ENCODE measurements around the gene SGMS1.
A peak's percentile ranks its signal among the peaks of the same experiment; 100 is the strongest.
"Not testable (repeated sequence)": the region's sequence is repeated elsewhere in the genome, so short reads cannot be mapped to it uniquely, and the experiment has no call there.

Gene SGMS1

GRCh38 chr10:50623663-50624412, at the start of gene SGMS1:
SGMS1 (minus strand) TSS chr10:50623956; CDS start chr10:50344114, 279,842 bp downstream.
- DNase-seq (ENCODE audit: low spot score): peak; percentile 79

DNA sequence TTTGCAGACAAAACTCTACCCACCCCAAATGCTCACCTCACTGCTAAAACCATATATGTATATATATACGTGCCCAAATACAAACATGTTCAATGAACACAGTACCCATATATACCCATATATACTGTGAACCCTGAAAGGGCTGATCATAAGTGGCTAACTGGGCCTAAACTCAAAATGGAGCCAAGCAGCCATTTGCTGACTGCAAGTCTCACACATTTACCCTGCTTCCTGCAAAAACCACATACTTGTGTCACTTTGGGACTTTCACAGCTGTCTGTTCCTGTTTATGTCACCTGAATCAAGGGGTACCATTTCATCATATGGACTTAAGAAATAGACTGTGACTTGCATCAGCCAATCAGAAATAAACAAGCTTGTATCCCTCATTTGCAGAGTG, 48.4 kb upstream of the SGMS1 start:
- not testable (repeated sequence) for DNase-seq (ENCODE audit: low spot score)

- DNase-seq (ENCODE audit: low spot score): not testable (repeated sequence)
Measured at GRCh38 chr10:50671645-50672044, 47.9 kb upstream of the SGMS1 start.

DNA sequence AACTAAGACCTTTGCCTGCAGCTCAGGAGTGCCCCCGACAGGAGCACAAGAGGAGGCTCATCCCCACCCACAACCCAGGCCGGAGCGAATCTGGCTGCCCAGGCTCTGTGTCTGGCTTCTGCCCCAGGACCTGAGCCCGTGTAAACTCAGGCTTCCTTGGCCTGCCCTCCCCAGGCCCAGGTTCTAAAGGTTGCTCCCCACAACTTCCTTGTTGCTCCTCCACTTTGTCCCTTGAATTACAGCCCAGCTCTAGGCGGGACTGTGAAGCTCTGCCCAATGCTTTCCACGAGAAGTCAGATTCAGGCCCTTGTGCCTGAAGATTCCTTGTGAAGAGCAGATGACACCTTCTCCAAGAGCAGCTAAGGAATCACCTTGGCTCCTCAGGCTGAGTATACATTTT, 46.2 kb upstream of the SGMS1 start:
- not testable (repeated sequence) for DNase-seq (ENCODE audit: low spot score)

- not testable (repeated sequence) for DNase-seq (ENCODE audit: low spot score)
Measured at GRCh38 chr10:50667353-50667752, 43.6 kb upstream of the SGMS1 start.

DNA sequence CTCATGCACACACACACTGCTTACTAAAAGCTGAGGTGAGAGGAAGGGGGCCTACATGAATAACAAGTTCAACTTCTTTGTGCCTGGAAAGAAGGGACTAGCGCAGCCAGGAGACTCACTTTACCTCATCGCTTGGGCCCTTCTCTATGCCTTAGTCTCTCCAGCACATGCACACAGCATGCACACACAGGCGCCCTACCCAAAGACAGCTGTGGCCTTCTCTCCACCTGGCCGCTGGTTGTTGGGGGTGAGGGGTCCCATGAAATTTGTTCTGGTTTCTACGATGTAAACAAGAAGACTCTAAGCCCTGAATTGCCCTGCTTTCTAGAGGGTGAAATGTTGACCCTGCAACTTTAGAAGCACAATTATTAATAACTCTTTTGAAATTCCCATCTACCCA, 38.7 kb upstream of the SGMS1 start:
- DNase-seq (ENCODE audit: low spot score): not testable (repeated sequence)

GRCh38 chr10:50661563-50661962, 37.8 kb upstream of the SGMS1 start:
- DNase-seq (ENCODE audit: low spot score): not testable (repeated sequence)

DNA sequence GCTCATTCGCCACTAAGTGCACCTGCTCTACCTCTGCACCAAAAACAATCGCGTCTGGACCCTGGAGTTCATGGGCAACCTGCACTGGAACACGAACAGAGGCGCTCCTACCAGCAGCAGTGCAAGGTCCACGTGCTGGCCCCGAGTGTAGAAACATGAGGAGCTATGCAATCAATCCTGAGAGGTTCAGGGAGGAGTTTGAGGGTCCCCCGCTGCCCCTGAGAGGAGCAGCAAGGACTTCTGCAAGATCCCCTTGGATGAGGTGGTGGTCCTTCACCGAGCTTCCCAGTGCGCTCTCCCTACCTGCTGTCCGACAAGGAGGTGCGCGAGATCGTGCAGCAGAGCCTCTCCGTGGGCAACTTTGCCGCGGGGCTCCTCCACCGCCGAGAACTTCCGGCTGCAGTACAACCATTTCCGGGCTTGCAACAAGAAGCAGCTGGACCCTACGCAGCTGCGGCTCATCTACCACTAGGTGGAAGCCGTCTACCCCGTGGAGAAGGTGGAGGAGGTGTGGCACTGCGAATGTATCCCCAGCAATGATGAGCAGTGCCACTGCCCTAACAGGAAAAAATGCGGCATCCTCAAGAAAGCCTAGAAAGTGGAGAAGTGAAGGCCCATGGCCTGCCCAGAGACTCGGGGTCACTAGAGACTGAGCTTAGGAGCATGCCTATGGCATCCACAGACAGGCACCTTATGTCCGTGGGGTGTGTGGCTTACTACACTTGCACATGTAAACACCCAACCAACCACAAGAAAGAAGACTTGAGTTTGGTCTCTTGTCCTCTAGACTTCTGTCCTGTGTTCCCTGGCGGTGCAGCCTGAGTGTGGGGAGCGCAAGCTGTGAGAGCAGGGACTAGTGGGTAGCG, 36.3 kb upstream of the SGMS1 start:
- not testable (repeated sequence) for DNase-seq (ENCODE audit: low spot score)

- not testable (repeated sequence) for DNase-seq (ENCODE audit: low spot score)
Measured at GRCh38 chr10:50659016-50659864, 35.5 kb upstream of the SGMS1 start.

DNA sequence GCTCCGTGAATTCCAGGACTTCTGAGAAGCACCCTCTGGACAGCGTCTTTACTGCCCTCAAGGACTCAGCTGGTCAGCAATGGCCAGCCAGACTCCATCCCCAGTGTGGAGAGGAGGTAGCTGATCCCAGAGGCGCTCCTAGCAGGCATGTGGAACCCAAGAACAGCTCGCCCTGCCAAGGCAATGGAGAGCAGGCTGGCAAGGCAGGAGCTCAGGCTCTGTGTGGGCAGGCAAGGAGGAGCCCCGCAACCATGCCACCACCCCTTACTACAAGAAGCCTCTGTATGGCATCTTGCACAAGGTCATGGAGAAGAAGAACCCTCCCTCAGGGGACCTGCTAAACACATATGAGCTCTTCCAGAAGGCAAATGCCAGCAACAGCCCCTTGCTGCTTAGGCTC, 34.4 kb upstream of the SGMS1 start:
- no peak for DNase-seq (ENCODE audit: low spot score)

DNA sequence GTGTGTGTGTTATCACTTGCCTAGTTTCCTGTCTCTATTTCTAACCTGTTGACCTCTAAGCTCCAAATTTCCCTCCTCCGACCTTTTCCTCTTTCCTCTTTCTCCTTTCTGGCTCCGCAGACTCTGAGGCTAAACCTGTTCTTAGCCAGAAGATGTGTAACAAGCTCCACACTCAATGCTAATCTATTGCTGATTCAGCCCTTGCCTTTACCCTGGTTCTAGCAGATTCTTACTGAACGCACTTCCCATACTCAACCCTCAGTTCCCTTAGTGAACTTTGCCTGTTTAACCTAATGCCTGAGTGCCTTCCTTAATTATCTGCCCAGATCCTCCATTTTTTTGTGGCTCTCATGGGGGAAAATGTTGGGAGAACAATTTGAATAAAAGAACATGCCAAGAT, 30.0 kb upstream of the SGMS1 start:
- peak; percentile 11 for DNase-seq (ENCODE audit: low spot score)

GRCh38 chr10:50653142-50653541, 29.4 kb upstream of the SGMS1 start:
- DNase-seq (ENCODE audit: low spot score): peak; percentile 71

GRCh38 chr10:50651808-50652207, 28.1 kb upstream of the SGMS1 start:
- no peak for DNase-seq (ENCODE audit: low spot score)

DNA sequence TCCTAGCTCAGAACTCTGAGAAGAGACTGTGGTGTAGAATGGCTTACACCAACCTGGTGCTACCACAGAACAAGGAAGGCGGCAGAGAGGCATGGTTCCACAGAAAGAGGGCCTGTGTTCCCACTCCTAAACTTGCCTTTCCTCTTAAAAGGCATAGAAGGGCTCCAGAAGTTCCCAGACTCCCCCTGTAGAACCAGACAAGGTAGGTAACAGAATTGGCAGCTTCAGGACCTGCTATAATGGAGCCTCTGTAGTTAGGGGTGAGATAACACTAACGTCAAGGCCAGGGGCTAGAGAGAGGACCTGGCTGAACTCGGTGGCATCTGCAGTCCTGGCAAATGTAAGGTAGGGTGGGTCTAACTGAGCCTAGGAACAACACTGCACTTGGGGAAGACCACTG, 26.7 kb upstream of the SGMS1 start:
- no peak for DNase-seq (ENCODE audit: low spot score)

- no peak for DNase-seq (ENCODE audit: low spot score)
Measured at GRCh38 chr10:50648935-50649227, 25.1 kb upstream of the SGMS1 start.

DNA sequence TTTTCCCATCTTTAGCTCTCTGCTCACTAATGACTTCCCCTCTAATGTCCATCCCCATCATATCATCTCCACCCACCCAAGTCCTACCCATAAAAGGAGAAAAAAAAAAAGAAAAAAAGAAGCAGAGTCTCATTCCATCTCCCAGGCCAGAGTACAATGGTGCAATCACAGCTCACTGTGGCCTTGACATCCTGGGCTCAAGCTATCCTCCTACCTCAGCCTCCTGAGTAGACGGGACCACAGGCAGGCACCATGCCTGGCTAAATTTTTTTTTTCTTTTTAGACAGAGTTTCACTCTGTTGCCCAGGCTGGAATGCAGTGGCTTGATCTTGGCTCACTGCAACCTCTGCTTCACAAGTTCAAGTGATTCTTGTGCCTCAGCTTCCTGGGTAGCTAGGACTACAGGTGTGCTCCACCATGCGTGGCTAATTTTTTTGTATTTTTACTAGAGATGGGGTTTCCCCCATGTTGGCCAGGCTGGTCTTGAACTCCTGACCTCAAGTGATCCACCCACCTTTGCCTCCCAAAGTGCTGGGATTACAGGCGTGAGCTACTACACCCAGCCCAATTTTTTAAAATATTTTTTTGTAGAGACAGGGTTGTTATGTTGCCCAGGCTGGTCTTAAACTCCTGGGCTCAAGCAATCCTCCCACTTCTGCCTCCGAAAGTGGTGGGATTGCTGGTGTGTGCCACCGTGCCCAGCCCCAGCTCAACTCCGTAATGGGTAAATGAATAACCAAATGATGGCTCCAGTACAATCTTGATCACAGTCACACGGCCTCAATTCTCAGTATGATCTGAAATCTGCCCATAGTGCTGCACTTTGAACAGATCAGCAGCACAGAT, 24.6 kb upstream of the SGMS1 start:
- no peak for DNase-seq (ENCODE audit: low spot score)

- not testable (repeated sequence) for DNase-seq (ENCODE audit: low spot score)
Measured at GRCh38 chr10:50647350-50647749, 23.6 kb upstream of the SGMS1 start.

- no peak for DNase-seq (ENCODE audit: low spot score)
Measured at GRCh38 chr10:50645236-50645635, 21.5 kb upstream of the SGMS1 start.

DNA sequence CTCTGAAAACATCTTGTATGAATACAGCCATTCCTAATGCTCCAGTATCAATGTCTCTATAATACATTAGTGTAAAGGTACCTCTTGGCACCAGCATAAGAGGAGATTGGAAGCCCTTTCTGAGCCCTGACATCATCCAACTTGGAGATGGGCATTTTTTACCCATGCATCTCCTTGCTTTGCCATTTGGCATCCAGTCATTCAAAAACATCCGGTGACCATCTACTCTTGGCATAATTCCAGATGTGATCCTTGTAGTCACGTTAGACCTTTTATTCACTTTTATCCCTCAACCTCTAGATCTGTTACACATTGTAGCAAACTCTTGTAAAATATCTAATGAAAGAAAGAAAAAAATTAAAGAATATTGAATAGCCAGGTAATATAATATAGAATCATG, 17.9 kb upstream of the SGMS1 start:
- no peak for DNase-seq (ENCODE audit: low spot score)

DNA sequence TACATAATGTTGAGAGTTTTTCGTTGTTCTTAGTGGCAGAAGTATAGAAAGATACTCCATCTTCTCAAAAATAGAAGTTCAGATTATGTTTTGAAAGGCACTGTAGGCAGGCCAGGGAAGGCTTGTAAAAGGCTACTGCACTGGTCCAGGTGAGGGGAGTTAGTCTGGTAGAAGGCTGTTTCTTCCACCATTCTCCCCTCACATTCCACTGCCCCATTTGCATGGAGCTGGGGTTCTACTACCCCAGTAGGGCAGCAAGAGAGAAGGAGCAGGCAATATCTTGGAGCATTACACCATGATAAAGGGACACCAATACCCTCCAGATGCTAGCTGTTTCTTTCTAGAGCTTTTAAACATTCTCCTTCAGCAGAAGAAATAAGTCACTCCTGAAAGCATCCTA, 16.5 kb upstream of the SGMS1 start:
- no peak for DNase-seq (ENCODE audit: low spot score)

Measured in Ammon's horn (tissue), 1 donor.